Stimulated activated CD4-positive, alpha-beta T cell treated with anti-CD3 and anti-CD28 coated beads, Interleukin-4, amount 100 ng/mL, for 48 hours (primary cell): ENCODE data around the gene MAGI1.

Experiments used
- DNase-seq, 2 donors: peaks; one replicate each; pipeline ENCODE4 v3.0.0-alpha.2; 2020; ENCODE audit warnings: low read depth in 2 of 2

The MAGI1 gene

GRCh38 chr3:65356331-65357248 is 682.1 kb downstream of the MAGI1 start:
- no peak for DNase-seq

GRCh38 chr3:65354880-65355279 is 683.8 kb downstream of the MAGI1 start:
- no peak for DNase-seq

GRCh38 chr3:65352951-65353350 is 685.8 kb downstream of the MAGI1 start:
- DNase-seq: no peak

- no peak for DNase-seq
Measured at GRCh38 chr3:65351753-65352152, 687.0 kb downstream of the MAGI1 start.

GRCh38 chr3:65350801-65351476 is 687.8 kb downstream of the MAGI1 start:
- no peak for DNase-seq

GRCh38 chr3:65348398-65348995 is 690.2 kb downstream of the MAGI1 start:
- no peak for DNase-seq

- no peak for DNase-seq
Measured at GRCh38 chr3:65347166-65347565, 691.6 kb downstream of the MAGI1 start.

- DNase-seq: no peak
Measured at GRCh38 chr3:65344846-65345245, 693.9 kb downstream of the MAGI1 start.

GRCh38 chr3:65344444-65344843 is 694.3 kb downstream of the MAGI1 start:
- DNase-seq: no peak

- no peak for DNase-seq
Measured at GRCh38 chr3:65343736-65344135, 695.0 kb downstream of the MAGI1 start.

GRCh38 chr3:65343026-65343425 is 695.7 kb downstream of the MAGI1 start:
- no peak for DNase-seq

GRCh38 chr3:65342084-65342683 is 696.5 kb downstream of the MAGI1 start:
- DNase-seq: peak; percentile 3 to 15

- no peak for DNase-seq
Measured at GRCh38 chr3:65339192-65339740, 699.5 kb downstream of the MAGI1 start.

- DNase-seq: no peak
Measured at GRCh38 chr3:65338571-65338970, 700.1 kb downstream of the MAGI1 start.

- DNase-seq: no peak
Measured at GRCh38 chr3:65335587-65335986, 703.1 kb downstream of the MAGI1 start.

- DNase-seq: no peak
Measured at GRCh38 chr3:65334045-65334665, 704.6 kb downstream of the MAGI1 start.

GRCh38 chr3:65331730-65332129 is 707.0 kb downstream of the MAGI1 start:
- DNase-seq: no peak

GRCh38 chr3:65330072-65330471 is 708.6 kb downstream of the MAGI1 start:
- DNase-seq: no peak

GRCh38 chr3:65328148-65328547 is 710.6 kb downstream of the MAGI1 start:
- DNase-seq: no peak

- DNase-seq: no peak
Measured at GRCh38 chr3:65326574-65326973, 712.1 kb downstream of the MAGI1 start.

GRCh38 chr3:65322910-65323309 is 715.8 kb downstream of the MAGI1 start:
- no peak for DNase-seq
